ENCODE results near the gene GSK3A. TPM values are rescaled to one million over a fixed set of nuclear protein-coding genes. Genes with fewer than 3 reads are reported as not detected.

The GSK3A gene
- total RNA-seq, 1 experiment from 2014 or later: 50.8 TPM

DNA sequence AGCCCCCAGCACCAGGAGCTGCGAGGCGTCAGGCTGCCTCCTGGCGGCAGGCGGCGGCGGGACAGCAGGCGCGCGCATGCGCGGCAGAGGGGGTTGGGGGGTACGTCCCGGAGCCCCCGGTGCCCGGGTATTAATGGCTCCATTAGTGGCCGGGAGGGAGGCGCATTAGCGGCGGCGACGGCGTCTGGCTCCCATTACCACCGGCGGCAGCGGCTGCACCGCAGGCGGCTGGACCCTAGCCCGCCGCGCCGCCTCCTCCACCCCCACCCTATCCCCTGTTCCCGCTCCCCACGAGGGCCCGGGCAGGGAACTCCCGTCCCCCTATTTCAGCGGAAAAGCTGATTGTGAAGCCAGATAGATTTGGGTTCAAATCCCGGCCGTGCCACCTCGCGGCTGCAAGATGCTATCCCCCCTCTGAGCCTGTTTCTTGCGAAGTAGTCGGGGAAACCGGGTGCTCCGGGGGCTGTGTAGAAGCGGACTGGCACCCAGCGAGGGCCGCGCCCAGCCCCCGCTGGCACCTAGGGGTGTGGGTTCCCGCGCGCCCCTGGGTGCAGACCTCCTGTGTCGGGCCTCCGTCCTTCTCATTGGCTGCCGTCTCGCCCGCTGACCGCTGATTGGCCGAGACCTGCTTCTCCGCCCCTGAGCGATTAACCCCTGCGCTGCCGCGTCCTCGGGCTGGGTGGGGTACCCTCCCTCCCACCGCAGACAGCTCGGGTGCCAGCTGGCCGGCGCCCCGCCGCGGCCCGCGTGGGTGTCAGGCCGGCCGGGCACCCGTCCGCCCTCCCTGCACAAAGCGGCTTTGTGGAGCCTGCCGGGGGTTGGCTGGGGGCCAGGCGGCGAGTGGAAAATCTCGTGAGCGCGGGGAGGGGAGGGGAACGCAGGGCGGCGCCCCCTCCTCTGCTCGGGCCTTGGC is 37.8 kb upstream of the GSK3A start (continued):
- TF ChIP-seq, protein P1, sequence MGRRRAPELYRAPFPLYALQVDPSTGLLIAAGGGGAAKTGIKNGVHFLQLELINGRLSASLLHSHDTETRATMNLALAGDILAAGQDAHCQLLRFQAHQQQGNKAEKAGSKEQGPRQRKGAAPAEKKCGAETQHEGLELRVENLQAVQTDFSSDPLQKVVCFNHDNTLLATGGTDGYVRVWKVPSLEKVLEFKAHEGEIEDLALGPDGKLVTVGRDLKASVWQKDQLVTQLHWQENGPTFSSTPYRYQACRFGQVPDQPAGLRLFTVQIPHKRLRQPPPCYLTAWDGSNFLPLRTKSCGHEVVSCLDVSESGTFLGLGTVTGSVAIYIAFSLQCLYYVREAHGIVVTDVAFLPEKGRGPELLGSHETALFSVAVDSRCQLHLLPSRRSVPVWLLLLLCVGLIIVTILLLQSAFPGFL (CRISPR knock-in tag; IDR thresholded peaks at IDR 0.05; ENCODE audit: borderline replicate concordance): no peak
- TF ChIP-seq, protein P2, sequence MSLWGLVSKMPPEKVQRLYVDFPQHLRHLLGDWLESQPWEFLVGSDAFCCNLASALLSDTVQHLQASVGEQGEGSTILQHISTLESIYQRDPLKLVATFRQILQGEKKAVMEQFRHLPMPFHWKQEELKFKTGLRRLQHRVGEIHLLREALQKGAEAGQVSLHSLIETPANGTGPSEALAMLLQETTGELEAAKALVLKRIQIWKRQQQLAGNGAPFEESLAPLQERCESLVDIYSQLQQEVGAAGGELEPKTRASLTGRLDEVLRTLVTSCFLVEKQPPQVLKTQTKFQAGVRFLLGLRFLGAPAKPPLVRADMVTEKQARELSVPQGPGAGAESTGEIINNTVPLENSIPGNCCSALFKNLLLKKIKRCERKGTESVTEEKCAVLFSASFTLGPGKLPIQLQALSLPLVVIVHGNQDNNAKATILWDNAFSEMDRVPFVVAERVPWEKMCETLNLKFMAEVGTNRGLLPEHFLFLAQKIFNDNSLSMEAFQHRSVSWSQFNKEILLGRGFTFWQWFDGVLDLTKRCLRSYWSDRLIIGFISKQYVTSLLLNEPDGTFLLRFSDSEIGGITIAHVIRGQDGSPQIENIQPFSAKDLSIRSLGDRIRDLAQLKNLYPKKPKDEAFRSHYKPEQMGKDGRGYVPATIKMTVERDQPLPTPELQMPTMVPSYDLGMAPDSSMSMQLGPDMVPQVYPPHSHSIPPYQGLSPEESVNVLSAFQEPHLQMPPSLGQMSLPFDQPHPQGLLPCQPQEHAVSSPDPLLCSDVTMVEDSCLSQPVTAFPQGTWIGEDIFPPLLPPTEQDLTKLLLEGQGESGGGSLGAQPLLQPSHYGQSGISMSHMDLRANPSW (CRISPR knock-in tag; conservative IDR thresholded peaks at IDR 0.05; ENCODE audit: low read depth): no peak
- TF ChIP-seq, protein P3, sequence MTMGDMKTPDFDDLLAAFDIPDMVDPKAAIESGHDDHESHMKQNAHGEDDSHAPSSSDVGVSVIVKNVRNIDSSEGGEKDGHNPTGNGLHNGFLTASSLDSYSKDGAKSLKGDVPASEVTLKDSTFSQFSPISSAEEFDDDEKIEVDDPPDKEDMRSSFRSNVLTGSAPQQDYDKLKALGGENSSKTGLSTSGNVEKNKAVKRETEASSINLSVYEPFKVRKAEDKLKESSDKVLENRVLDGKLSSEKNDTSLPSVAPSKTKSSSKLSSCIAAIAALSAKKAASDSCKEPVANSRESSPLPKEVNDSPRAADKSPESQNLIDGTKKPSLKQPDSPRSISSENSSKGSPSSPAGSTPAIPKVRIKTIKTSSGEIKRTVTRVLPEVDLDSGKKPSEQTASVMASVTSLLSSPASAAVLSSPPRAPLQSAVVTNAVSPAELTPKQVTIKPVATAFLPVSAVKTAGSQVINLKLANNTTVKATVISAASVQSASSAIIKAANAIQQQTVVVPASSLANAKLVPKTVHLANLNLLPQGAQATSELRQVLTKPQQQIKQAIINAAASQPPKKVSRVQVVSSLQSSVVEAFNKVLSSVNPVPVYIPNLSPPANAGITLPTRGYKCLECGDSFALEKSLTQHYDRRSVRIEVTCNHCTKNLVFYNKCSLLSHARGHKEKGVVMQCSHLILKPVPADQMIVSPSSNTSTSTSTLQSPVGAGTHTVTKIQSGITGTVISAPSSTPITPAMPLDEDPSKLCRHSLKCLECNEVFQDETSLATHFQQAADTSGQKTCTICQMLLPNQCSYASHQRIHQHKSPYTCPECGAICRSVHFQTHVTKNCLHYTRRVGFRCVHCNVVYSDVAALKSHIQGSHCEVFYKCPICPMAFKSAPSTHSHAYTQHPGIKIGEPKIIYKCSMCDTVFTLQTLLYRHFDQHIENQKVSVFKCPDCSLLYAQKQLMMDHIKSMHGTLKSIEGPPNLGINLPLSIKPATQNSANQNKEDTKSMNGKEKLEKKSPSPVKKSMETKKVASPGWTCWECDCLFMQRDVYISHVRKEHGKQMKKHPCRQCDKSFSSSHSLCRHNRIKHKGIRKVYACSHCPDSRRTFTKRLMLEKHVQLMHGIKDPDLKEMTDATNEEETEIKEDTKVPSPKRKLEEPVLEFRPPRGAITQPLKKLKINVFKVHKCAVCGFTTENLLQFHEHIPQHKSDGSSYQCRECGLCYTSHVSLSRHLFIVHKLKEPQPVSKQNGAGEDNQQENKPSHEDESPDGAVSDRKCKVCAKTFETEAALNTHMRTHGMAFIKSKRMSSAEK (CRISPR knock-in tag; IDR thresholded peaks at IDR 0.05; ENCODE audit: borderline replicate concordance): no peak
- no peak for TF ChIP-seq CBFB (CRISPR knock-in tag; IDR thresholded peaks at IDR 0.05; ENCODE audit: low read depth)
- no peak for TF ChIP-seq RORB (CRISPR knock-in tag; IDR thresholded peaks at IDR 0.05)
- TF ChIP-seq ZNF219 (CRISPR knock-in tag; IDR thresholded peaks at IDR 0.05; ENCODE audit: borderline replicate concordance): peak; percentile 66; the same call in 1 of the 2 replicates
- TF ChIP-seq HMGA2 (CRISPR knock-in tag; IDR thresholded peaks at IDR 0.05): no peak
- no peak for TF ChIP-seq SOX15 (CRISPR knock-in tag; IDR thresholded peaks at IDR 0.05)
- 0 out of 2 replicates have a peak, but pooled peaks have one; percentile 53 for TF ChIP-seq FOXK1 (CRISPR knock-in tag; IDR thresholded peaks at IDR 0.05)
- TF ChIP-seq, protein P4, sequence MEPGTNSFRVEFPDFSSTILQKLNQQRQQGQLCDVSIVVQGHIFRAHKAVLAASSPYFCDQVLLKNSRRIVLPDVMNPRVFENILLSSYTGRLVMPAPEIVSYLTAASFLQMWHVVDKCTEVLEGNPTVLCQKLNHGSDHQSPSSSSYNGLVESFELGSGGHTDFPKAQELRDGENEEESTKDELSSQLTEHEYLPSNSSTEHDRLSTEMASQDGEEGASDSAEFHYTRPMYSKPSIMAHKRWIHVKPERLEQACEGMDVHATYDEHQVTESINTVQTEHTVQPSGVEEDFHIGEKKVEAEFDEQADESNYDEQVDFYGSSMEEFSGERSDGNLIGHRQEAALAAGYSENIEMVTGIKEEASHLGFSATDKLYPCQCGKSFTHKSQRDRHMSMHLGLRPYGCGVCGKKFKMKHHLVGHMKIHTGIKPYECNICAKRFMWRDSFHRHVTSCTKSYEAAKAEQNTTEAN (CRISPR knock-in tag; IDR thresholded peaks at IDR 0.05): no peak
- TF ChIP-seq, protein P5, sequence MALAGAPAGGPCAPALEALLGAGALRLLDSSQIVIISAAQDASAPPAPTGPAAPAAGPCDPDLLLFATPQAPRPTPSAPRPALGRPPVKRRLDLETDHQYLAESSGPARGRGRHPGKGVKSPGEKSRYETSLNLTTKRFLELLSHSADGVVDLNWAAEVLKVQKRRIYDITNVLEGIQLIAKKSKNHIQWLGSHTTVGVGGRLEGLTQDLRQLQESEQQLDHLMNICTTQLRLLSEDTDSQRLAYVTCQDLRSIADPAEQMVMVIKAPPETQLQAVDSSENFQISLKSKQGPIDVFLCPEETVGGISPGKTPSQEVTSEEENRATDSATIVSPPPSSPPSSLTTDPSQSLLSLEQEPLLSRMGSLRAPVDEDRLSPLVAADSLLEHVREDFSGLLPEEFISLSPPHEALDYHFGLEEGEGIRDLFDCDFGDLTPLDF (CRISPR knock-in tag; IDR thresholded peaks at IDR 0.05): no peak
- TF ChIP-seq ELF4 (CRISPR knock-in tag; IDR thresholded peaks at IDR 0.05; ENCODE audit: low read depth): no peak
- no peak for TF ChIP-seq NR1H2 (CRISPR knock-in tag; IDR thresholded peaks at IDR 0.05)
- 0 out of 2 replicates have a peak, but pooled peaks have one; percentile 48 for TF ChIP-seq JUN (CRISPR knock-in tag; IDR thresholded peaks at IDR 0.05)
- TF ChIP-seq ZNF121 (CRISPR knock-in tag; IDR thresholded peaks at IDR 0.05): no peak
- no peak for TF ChIP-seq ZNF138 (CRISPR knock-in tag; conservative IDR thresholded peaks at IDR 0.05)
- TF ChIP-seq, protein P6, sequence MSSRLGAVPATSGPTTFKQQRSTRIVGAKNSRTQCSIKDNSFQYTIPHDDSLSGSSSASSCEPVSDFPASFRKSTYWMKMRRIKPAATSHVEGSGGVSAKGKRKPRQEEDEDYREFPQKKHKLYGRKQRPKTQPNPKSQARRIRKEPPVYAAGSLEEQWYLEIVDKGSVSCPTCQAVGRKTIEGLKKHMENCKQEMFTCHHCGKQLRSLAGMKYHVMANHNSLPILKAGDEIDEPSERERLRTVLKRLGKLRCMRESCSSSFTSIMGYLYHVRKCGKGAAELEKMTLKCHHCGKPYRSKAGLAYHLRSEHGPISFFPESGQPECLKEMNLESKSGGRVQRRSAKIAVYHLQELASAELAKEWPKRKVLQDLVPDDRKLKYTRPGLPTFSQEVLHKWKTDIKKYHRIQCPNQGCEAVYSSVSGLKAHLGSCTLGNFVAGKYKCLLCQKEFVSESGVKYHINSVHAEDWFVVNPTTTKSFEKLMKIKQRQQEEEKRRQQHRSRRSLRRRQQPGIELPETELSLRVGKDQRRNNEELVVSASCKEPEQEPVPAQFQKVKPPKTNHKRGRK (CRISPR knock-in tag; IDR thresholded peaks at IDR 0.05; ENCODE audit: borderline replicate concordance): no peak
- TF ChIP-seq TCF7 (CRISPR knock-in tag; IDR thresholded peaks at IDR 0.05; ENCODE audit: low read depth): no peak
- no peak for TF ChIP-seq KAT7 (CRISPR knock-in tag; IDR thresholded peaks at IDR 0.05; ENCODE audit: borderline replicate concordance)
- no peak for TF ChIP-seq GTF2I (CRISPR knock-in tag; conservative IDR thresholded peaks at IDR 0.05)
- TF ChIP-seq MXD4 (CRISPR knock-in tag; IDR thresholded peaks at IDR 0.05; ENCODE audit: borderline replicate concordance): no peak
- TF ChIP-seq, protein P7, sequence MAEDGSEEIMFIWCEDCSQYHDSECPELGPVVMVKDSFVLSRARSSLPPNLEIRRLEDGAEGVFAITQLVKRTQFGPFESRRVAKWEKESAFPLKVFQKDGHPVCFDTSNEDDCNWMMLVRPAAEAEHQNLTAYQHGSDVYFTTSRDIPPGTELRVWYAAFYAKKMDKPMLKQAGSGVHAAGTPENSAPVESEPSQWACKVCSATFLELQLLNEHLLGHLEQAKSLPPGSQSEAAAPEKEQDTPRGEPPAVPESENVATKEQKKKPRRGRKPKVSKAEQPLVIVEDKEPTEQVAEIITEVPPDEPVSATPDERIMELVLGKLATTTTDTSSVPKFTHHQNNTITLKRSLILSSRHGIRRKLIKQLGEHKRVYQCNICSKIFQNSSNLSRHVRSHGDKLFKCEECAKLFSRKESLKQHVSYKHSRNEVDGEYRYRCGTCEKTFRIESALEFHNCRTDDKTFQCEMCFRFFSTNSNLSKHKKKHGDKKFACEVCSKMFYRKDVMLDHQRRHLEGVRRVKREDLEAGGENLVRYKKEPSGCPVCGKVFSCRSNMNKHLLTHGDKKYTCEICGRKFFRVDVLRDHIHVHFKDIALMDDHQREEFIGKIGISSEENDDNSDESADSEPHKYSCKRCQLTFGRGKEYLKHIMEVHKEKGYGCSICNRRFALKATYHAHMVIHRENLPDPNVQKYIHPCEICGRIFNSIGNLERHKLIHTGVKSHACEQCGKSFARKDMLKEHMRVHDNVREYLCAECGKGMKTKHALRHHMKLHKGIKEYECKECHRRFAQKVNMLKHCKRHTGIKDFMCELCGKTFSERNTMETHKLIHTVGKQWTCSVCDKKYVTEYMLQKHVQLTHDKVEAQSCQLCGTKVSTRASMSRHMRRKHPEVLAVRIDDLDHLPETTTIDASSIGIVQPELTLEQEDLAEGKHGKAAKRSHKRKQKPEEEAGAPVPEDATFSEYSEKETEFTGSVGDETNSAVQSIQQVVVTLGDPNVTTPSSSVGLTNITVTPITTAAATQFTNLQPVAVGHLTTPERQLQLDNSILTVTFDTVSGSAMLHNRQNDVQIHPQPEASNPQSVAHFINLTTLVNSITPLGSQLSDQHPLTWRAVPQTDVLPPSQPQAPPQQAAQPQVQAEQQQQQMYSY (CRISPR knock-in tag; IDR thresholded peaks at IDR 0.05): no peak

Measured in WTC11 (cell line).